ENCODE data around the gene DPP7. TPM values are rescaled to one million over a fixed set of nuclear protein-coding genes. Genes with fewer than 3 reads are reported as not detected.
"Not testable (repeated sequence)": the region's sequence is repeated elsewhere in the genome, so short reads cannot be mapped to it uniquely, and the experiment has no call there.

Gene DPP7
- polyA plus RNA-seq, 1 donor, result 16.8 TPM

DNA sequence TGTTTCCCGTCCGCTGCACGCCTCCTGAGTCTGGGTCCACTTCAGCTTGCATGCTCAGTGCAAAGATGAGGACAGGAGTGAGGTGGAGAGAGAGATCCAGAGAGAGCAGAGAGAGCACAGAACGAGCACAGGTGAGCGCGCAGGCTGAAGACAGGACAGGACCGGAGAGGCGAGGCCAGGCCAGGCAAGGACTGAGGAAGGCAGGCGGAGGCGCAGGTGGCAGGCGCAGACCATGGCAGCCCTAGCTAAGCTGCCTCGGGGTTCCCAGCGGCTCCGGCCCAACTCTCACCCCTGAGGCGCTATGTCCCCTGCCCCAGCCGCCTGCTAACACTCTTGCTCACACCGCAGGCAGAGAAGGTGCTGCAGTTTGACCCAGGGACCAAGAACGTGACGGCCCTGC, 34.1 kb upstream of the DPP7 start:
- DNase-seq, result no peak

- no peak for DNase-seq
Measured at GRCh38 chr9:137148242-137148641, 33.7 kb upstream of the DPP7 start.

DNA sequence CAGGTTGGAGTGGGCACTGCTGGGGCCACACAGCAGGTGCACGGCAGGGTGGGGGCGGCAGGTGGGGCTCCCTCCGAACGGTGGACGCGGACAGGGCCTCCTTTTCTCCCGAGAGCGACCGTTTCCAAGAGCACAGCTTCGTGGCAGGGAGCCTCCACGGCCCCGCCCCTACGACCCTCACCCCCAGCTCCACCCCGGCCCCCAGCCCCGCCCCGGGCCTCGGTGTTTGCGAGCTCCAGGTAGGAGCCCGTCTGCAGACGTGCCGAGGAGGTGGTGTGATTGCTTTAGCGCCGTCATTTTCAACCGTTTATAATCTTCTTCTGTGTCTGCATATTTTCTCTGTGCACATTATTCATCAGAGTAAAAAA, 33.2 kb upstream of the DPP7 start:
- DNase-seq, result no peak

DNA sequence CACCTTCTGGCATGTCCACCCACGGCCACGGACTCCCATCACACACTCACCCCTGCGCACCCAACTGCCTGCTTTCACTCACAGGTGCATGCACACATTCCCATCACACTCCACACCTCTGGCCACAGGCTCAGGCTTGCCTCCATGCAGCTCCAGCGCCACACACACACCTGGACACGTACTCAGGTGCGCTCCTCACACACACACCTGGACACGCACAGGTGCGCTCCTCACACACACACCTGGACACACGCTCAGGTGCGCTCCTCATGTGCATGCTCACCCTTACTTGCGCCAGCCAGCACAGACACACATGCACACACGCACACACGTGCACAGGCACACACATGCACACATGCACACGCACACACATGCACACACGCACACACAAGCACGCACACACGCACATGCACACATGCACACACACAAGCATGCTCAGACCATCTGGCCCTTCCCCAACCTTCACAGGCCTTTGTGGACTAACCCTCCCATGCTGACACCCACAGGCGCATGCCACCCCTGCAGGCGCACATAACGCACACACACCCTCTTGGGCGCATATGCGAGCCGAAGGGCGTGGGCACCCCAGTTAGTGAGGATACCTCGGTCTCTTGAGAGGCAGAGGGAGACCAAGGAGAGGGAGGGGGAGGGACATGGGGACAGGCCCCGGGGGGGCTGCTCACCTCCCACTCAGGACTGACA, 32.7 kb upstream of the DPP7 start:
- no peak for DNase-seq

DNA sequence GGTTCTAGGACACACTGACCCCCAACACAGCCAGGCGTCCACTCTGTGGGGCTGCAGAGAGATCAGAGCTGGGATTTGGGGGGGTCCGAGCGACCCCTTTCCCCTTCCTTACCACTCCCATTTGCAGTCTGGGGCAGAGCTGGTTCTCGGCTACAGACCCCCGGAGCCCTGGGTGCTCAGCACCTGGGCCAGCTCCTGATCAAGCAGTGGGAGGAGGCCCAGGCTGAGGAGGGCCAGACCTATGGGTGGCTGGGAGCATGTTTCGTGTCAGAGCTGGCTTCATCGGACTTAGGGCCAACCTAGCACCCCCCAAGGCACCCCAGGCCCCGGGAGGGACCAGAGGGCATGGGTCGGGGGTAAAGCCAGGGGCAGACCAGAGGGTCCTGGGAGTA, 32.0 kb upstream of the DPP7 start:
- no peak for DNase-seq

GRCh38 chr9:137145731-137146526, 31.4 kb upstream of the DPP7 start:
- DNase-seq, result no peak

GRCh38 chr9:137143459-137143858, 28.9 kb upstream of the DPP7 start:
- DNase-seq, result no peak

DNA sequence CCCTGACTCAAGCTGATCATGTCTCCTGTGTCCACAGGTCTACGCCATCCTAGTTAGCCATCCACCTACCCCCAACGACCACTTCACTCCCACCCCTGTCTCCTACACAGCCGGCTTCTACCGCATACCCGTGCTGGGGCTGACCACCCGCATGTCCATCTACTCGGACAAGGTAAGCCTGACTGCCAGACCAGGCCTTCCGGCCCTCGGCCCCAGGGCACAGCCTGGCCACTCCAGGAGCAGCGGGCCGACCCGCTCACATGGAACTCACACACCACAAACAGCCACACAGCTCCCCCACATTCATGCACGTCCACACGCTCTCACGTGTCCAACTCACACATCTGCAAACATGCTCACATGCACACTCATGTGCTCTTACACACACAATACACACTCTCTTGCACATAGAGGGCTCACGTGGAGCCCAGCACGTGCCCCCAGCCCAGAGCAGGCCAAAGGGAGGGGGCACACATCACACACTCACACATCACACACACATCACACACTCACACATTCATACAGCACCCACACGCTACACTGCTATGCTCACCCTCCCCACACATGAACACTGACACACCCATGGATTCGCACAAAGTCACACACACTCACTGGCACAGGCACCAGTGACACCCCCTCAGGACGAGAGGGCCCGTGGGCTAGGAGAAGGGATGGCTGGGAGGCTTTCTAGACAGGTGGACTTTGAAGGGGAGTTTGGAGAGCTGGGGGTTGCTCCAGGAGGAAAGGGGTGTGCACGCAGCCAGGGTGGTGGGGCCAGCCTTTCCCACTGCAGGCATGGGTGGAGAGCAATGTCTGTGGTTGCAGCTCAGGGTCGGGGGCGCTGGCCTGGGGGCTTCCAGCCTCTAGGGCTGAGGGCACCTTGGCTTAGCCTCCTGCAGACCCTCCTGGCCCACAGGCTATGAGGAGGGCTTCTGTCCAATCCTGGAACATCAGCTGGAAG, 27.7 kb upstream of the DPP7 start:
- no peak for DNase-seq

- no peak for DNase-seq
Measured at GRCh38 chr9:137141050-137141810, 26.7 kb upstream of the DPP7 start.

GRCh38 chr9:137140151-137141012, 25.8 kb upstream of the DPP7 start:
- no peak for DNase-seq

DNA sequence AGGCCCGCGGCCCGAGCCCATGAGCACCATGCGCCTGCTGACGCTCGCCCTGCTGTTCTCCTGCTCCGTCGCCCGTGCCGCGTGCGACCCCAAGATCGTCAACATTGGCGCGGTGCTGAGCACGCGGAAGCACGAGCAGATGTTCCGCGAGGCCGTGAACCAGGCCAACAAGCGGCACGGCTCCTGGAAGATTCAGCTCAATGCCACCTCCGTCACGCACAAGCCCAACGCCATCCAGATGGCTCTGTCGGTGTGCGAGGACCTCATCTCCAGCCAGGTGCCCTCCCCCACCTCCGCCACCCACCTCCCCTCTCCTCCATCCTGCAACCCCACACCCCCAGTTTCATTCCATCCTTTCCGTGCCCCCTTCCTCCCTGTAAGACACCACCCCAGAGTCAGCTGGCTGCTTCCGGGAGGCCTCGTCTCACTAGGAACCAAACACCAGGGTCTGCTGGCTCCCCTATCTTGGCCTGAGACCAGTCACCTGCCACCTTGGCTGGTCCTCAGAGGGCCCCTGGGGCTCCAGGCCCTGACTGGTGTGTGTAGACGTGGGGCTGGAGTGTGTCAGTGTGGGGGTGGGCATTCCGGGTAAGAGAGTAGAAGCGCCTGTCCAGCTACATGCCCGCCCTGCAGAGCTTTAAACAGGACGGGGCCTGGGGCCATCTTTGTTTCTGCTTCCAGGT, 25.1 kb upstream of the DPP7 start:
- DNase-seq, result no peak

- peak; percentile 42 for DNase-seq
Measured at GRCh38 chr9:137138722-137139467, 24.4 kb upstream of the DPP7 start, which contains the start of gene GRIN1. TSS of gene GRIN1 (plus strand) at chr9:137139154. CDS start at chr9:137139487, 333 bp downstream.

DNA sequence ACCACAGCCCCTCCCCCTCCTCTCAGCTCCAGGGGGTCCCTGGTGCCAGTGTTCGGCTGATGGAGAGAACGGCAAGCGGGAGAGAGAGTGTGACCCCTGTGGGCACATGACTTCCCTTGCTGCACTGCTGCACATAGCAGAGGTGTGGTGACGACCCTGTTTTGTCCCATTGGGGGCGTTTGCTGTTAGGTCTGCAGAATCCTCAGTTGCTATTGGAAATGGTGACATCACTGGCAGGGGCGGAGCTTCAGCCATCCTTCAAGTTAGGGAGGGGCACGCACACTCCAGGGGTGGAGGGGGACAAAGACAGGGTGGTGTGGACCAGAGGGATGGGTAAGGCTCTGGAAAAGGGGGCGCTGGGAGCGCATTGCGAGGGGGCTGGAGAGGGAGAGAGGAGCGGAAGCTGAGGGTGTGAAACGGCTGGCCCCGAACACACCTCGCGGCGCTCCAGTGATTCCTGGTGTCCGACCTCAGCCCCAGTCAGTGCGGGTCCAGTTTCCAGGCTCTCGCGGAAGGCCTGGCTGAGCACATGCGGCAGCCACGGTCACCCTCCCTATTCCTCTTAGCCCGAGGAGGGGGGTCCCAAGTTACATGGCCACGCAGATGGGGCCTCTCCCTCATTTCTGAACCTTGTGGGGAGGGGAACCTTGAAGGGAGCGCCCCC, 23.7 kb upstream of the DPP7 start:
- DNase-seq, result no peak

DNA sequence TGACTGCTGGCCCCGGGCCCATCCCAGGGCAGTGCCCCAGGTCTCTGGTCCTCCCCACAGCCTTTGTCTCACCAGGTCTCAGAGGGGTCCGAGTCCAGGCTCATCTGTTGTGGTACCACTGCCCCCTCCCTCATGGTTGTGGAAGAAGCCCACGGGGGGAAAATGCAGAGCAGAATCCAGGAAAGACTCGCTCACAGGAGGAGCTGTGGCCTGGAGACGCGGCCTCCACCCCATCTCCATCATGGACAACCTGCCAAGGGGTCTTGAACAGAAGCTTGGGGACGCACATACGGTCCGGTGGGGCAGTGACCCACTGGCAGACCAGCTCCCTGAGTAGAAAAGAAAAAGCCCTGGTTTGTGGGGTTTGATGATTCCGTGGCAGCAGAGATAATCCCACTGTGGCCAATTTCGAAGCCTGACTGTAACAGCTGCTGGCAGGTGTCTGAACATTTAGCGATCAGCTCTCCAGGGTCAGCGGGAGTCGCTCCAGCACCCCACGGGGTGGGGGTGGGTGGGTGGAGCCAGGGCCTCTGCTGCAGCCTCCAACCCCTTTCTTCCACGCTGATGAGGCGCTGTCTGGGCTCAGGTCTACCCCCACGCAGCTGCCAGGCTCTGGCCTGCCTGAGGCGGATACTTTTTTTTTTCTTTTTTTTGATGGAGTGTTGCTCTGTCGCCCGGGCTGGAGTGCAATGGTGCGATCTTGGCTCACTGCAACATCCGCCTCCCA, 22.5 kb upstream of the DPP7 start:
- no peak for DNase-seq

- DNase-seq, result no peak
Measured at GRCh38 chr9:137136261-137136880, 21.8 kb upstream of the DPP7 start.

GRCh38 chr9:137135154-137135553, 20.6 kb upstream of the DPP7 start:
- not testable (repeated sequence) for DNase-seq

DNA sequence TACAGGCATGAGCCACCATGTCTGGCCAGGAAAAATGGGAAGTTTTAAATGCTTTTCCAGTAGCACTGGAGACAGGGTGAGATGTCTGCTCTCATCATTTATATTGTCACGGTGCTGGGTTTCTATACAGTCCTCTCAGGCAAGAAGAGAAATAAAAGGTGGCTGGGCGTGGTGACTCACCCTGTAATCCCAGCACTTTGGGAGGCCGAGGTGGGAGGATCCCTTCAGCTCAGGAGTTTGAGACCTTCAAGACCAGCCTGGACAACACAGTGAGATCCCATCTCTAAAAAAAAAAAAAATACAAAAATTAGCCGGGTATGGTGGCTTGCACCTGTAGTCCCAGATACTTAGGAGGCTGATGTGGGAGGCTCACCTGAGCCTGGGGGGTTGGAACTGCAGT, 19.7 kb upstream of the DPP7 start:
- no peak for DNase-seq

Data from left kidney (tissue), 2 donors.